DND-41 (cell line): ENCODE results near the gene EPB41L4B.

Experiments used
- CTCF ChIP-seq: IDR thresholded peaks from 2 replicates; pipeline ENCODE4 v1.5.1; 2012; ENCODE audit warnings: borderline replicate concordance, low read length, moderate library complexity, mild to moderate bottlenecking; ENCODE audit not compliant: poor library complexity, severe bottlenecking; ENCODE audit errors: extremely low read depth
- EZH2 ChIP-seq: IDR thresholded peaks from 3 replicates; pipeline ENCODE4 v1.6.1; 2012; ENCODE audit warnings: borderline replicate concordance, low read depth, mild to moderate bottlenecking, moderate library complexity, low read length, inconsistent platforms; ENCODE audit not compliant: severe bottlenecking

DNA sequence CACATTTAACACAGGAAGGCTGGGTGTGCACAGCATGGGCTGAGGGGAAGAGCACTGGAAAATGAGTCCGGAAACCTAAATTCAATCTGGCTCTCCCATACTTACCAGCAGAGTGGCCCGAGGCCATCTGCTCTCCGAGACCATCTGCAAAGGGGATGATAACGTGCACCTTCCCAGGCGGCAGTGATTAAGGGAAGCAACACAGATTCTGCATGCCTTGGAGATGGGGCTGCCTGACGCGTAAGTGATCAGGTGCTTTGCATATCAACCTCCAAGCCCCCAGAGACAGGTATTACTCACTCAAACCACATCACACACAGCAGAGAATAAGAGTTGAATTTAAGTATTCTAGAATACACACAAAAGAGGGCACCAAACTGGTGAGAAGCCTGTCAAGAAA lies 9.1 kb downstream of the EPB41L4B start:
- TF ChIP-seq CTCF, result no peak
- no peak for TF ChIP-seq EZH2
